Activated naive CD4-positive, alpha-beta T cell treated with anti-CD3 and anti-CD28 coated beads, Interleukin-2, amount 10 ng/mL, durations not matched to agents 7 days and 5 days (primary cell): ENCODE measurements around the gene PIGX.
A peak's percentile ranks its signal among the peaks of the same experiment; 100 is the strongest.

Source experiments
- CTCF ChIA-PET: fragments of 350-600 bp; sonication (Branson Sonifier 250); formaldehyde crosslinking; loops from one replicate; lab custom pipeline; 2021; ENCODE audit warnings: antibody characterized with exemption; lab: Charles Lee
- DNase-seq: peaks from one replicate; pipeline ENCODE4 v3.0.0-alpha.2; 2020
- H3K27ac Mint-ChIP-seq: one replicate; pipeline ENCODE4 v1.8.0; 2021; ENCODE audit warnings: mild to moderate bottlenecking, moderate library complexity, mixed read lengths
- H3K27me3 Mint-ChIP-seq: one replicate; pipeline ENCODE4 v1.8.0; 2021; ENCODE audit warnings: mild to moderate bottlenecking, mixed read lengths
- H3K36me3 Mint-ChIP-seq: one replicate; pipeline ENCODE4 v1.8.0; 2021; ENCODE audit warnings: mixed read lengths
- H3K4me1 Mint-ChIP-seq: one replicate; pipeline ENCODE4 v1.8.0; 2021; ENCODE audit warnings: mixed read lengths
- H3K4me3 Mint-ChIP-seq: one replicate; pipeline ENCODE4 v1.8.0; 2021; ENCODE audit warnings: mild to moderate bottlenecking, moderate library complexity, mixed read lengths
- H3K9me3 Mint-ChIP-seq: one replicate; pipeline ENCODE4 v1.8.0; 2021; ENCODE audit warnings: mixed read lengths

Gene PIGX

DNA sequence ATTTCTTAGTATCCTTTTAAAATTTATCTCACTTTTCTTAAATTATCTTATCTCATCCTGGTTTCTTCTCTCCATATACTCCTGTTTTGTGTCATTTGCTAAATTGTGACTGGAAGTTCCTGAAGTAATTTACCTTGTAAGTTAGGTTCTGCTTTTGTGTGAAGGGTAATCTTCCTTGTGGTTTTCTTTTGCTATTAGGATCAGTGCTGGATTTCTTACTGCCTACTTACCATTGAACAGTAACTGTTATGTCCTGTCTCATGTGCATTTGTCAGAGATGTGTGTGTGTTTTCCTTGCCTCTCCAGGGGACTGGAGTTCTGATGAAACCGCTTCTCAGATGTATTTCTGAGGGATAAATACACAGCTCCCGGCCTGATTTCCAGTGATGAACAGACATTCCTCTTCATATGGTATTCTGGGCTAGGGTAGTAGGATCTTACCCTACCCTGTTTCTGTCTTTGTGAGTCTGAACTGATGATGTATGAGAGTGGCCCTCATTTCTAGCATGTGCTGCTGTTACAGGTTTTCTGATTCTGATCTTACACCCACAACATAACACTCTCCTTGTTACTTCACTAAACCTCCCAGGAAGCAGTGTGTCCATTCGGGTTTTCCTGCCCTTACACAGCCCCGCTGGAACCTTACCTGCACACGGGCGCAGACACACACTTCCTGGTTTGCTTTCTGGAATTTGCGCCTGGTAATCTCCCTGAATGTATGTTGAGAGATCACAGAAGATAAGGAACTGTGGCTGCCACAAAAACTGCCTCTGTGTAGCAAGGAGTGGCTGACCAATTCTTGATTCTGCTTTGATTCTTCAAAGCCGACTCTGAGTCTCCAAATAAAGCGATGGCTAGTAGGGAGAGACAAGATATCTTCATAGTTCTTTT is 42.2 kb downstream of the PIGX start:
- Mint-ChIP-seq H3K4me1 (peaks cover 29% of the 10 kb centered on the region), H3K27me3 (no peaks in the 10 kb centered on the region), H3K27ac (peak overlapping the region; percentile 5), H3K4me3 (no peak overlapping the region), H3K36me3 (peaks cover 77% of the 10 kb centered on the region), H3K9me3 (peaks cover 33% of the 10 kb centered on the region)
- no peak for DNase-seq
- CTCF ChIA-PET = no interaction called here

DNA sequence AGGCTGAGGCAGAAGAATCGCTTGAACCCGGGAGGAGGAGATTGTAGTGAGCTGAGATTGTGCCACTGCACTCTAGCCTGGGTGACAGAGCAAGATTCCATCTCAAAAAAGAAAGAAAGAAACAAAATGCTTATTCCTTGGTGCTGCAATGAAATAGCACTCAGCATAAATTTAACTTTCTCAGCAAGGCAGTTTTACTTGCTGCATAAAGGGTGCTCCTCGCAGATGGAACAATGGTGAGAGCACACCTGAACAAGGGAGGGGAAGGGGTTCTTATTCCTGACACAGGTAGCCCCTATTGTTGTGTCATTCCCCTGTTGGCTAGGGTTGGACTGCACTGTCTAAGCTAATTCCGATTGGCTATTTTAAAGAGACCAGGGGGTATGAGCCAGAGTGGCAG is 44.6 kb downstream of the PIGX start:
- peaks cover 39% of the 10 kb centered on the region for H3K9me3 Mint-ChIP-seq
- H3K4me1 Mint-ChIP-seq = peaks cover 24% of the 10 kb centered on the region
- peaks cover 73% of the 10 kb centered on the region for H3K36me3 Mint-ChIP-seq
- CTCF ChIA-PET = no interaction called here
- no peaks in the 10 kb centered on the region for H3K27me3 Mint-ChIP-seq
- H3K27ac Mint-ChIP-seq = no peak overlapping the region
- H3K4me3 Mint-ChIP-seq = no peak overlapping the region
- DNase-seq = no peak

DNA sequence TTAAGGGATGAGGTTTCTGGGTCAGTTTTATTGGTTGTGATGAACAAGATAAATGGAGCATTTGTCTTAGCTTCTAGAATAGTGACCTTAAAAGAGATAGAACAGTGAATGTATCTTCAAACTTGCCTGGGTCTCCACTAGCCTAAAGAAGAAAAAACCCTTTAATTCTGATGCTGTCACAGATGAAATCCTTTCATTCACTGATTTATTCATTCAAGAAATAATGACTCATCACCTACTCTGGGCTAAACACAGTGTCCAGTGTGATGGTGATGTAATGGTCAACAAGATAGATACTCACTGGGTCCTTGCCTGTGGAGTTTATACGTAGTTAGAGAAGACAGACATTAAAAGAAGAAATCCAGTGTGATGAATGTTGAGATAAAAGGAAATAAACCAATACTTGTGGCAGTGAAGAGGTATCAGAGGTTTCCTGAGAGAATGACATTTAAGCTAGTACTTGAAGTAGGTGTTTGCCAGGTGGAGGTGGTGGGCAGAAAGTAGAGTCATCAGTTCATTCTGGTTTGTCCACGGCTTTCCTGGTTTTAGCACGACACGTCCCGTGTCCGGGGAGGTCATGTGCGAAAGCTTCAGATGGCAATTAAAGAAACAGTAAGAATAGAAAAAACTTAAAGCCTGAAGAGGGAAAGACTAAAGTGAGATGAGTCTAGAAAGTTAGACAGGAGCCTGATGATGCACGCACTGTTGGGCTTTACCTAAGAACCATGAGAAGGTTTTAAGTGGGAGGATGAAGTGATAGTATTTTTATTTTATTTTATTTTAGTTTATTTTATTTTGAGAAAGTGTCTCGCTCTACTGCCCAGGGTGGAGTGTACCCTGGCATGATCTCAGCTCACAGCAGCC is 45.9 kb downstream of the PIGX start:
- H3K27me3 Mint-ChIP-seq = no peaks in the 10 kb centered on the region
- H3K4me3 Mint-ChIP-seq = no peak overlapping the region
- DNase-seq = no peak
- peaks cover 24% of the 10 kb centered on the region for H3K4me1 Mint-ChIP-seq
- peaks cover 39% of the 10 kb centered on the region for H3K9me3 Mint-ChIP-seq
- H3K27ac Mint-ChIP-seq = no peak overlapping the region
- CTCF ChIA-PET = no interaction called here
- H3K36me3 Mint-ChIP-seq = peaks cover 71% of the 10 kb centered on the region

DNA sequence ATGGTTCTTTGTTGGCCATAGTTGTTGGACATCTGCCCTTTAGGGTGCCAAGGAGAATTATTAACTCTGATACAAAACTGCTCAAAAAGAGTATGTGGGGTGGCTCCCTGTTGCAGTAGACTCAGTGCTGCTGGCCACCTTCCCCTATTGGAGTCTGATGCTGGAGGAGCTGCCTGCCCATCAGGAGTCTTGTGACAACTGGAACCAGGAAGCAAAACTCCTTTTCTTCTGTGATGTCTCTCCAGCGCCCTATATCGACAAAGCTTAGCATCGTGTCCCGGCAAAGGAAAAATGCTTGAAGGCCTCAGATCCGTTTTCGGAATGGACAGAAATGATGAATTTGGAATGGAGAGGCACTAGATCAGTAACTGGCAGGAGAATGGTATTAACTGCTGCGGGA is 51.0 kb downstream of the PIGX start:
- no peak for DNase-seq
- CTCF ChIA-PET = no interaction called here
- Mint-ChIP-seq H3K36me3 (peaks cover 39% of the 10 kb centered on the region), H3K27me3 (no peaks in the 10 kb centered on the region), H3K4me3 (no peak overlapping the region), H3K27ac (no peak overlapping the region), H3K4me1 (peaks cover 1% of the 10 kb centered on the region), H3K9me3 (peaks cover 9% of the 10 kb centered on the region)

DNA sequence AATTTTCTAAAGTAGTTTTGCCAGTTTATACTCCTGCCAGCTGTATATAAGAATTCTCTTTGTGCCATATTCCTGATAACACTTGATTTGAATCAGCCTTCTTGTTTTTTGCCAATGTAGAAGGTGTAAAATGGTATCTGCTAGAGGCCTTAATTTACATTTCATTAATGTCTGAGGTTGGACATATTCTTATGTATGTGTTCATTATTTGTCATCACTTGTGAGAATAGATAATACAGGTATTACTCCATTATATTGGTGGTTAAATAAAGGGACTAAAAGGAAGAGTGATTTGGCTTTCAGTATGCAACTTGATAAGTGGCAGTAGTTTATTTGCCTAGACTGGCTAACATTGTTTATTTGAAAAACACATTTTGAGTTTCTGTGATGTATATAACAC is 53.3 kb downstream of the PIGX start:
- Mint-ChIP-seq H3K4me1 (no peaks in the 10 kb centered on the region), H3K9me3 (peaks cover 4% of the 10 kb centered on the region), H3K36me3 (peaks cover 26% of the 10 kb centered on the region), H3K4me3 (no peak overlapping the region), H3K27ac (no peak overlapping the region), H3K27me3 (no peaks in the 10 kb centered on the region)
- CTCF ChIA-PET = no interaction called here
- DNase-seq = no peak

DNA sequence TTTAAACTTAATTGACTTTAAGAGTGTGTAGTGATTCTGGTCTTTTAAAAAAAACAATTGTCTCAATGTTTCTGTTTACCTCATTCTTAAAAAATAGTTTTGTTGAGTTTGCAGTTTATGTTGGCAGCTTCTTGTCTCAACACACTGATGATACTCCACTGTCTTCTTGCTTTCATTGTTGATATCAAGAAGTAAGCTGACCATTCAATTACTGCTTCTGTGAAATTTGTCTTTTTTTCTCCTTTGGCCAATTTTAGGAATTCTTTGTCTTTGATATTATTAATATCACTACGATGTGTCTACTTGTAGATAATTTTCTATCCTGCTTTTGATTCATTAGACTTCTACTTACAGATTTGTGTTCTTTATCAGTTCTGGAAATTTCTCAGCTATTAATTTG is 58.9 kb downstream of the PIGX start:
- Mint-ChIP-seq H3K4me1 (peaks cover 29% of the 10 kb centered on the region), H3K36me3 (peaks cover 29% of the 10 kb centered on the region)

DNA sequence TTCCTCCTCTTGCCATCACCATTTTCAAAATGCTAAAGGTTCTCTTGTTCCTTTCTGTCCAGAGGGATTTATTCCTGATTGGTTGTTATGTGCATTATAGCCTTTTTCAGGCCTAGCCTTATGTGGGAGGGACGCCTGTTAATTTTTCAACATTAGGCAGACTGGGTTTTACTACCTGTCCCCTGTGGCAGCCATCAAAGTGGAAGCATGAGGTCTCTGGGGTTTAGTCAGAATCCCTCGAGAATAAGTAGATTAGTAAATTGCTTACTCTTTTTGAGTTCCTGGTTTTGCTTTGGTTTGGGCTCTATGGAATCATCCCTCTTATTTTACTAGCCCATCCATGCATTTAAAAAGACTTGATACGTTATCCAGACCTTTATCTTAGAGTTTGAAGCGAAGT is 59.9 kb downstream of the PIGX start:
- H3K4me3 Mint-ChIP-seq = no peak overlapping the region
- DNase-seq = no peak
- no peaks in the 10 kb centered on the region for H3K27me3 Mint-ChIP-seq
- no peak overlapping the region for H3K27ac Mint-ChIP-seq
- no peaks in the 10 kb centered on the region for H3K9me3 Mint-ChIP-seq
- peaks cover 29% of the 10 kb centered on the region for H3K4me1 Mint-ChIP-seq
- CTCF ChIA-PET = no interaction called here
- peaks cover 31% of the 10 kb centered on the region for H3K36me3 Mint-ChIP-seq

More for the DNA sequence above, 58.9 kb downstream of the PIGX start:
- Mint-ChIP-seq H3K27me3 (no peaks in the 10 kb centered on the region), H3K4me3 (no peak overlapping the region), H3K9me3 (no peaks in the 10 kb centered on the region), H3K27ac (no peak overlapping the region)
- no peak for DNase-seq
- CTCF ChIA-PET = no interaction called here

GRCh38 chr3:196772897-196773296 is 60.7 kb downstream of the PIGX start:
- Mint-ChIP-seq H3K36me3 (peaks cover 33% of the 10 kb centered on the region), H3K4me1 (peaks cover 29% of the 10 kb centered on the region), H3K4me3 (no peak overlapping the region), H3K9me3 (no peaks in the 10 kb centered on the region), H3K27me3 (no peaks in the 10 kb centered on the region), H3K27ac (no peak overlapping the region)
- CTCF ChIA-PET = no interaction called here
- DNase-seq = no peak

- Mint-ChIP-seq H3K4me3 (no peak overlapping the region), H3K27me3 (no peaks in the 10 kb centered on the region), H3K27ac (peak overlapping the region; percentile 15), H3K36me3 (peaks cover 44% of the 10 kb centered on the region), H3K4me1 (peaks cover 29% of the 10 kb centered on the region), H3K9me3 (peaks cover 2% of the 10 kb centered on the region)
- CTCF ChIA-PET = no interaction called here
- no peak for DNase-seq
Measured at GRCh38 chr3:196774191-196774820, 62.1 kb downstream of the PIGX start.

DNA sequence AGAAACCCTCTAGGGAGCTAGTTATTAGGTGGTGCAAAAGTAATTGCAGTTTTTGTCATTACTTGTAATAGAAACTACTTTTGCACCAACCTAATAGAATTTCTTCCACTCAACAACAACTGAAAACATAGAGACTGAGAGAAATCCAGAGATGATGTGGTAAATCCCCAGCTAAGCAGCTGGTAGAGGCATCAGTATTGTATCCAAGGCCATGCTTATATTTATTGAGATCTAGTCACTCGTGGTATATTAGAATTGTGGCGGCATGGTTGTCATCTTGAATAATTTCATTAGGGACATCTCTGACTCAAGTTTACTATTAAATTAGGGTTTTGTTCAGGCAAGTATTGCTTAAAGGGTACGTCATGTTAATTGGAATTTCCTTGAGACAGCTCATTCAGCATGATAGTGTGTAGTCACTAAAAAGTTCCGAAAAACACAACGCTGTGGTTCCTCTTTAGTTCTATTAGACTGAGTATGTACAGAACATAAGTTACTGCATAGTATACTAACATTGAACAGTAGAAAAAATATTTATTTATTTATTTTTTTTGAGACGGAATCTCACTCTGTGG is 62.8 kb downstream of the PIGX start:
- Mint-ChIP-seq H3K9me3 (peaks cover 6% of the 10 kb centered on the region), H3K36me3 (peaks cover 47% of the 10 kb centered on the region), H3K4me1 (peaks cover 29% of the 10 kb centered on the region), H3K27me3 (no peaks in the 10 kb centered on the region), H3K4me3 (no peak overlapping the region), H3K27ac (no peak overlapping the region)
- CTCF ChIA-PET = no interaction called here
- DNase-seq = no peak

DNA sequence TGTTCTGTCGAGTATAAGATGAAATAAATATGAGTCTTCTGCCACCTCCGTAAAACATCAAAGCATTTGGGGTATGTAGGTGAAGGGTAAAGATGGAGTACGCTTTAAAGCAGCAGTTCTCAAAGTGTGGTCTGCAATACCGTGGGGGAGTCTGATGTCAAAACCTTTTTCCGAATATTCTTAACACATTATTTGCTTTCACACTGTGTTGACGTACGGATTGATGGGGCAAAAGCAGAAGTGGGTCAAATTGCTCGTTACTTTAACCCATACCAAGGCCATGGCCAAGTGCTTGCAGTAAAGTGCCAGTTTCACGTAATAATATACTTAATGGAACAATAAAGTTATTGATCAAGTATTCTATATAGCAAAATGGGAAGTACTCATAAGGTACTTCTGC is 63.8 kb downstream of the PIGX start:
- H3K27ac Mint-ChIP-seq = no peak overlapping the region
- H3K9me3 Mint-ChIP-seq = peaks cover 11% of the 10 kb centered on the region
- CTCF ChIA-PET = no interaction called here
- H3K4me1 Mint-ChIP-seq = peaks cover 29% of the 10 kb centered on the region
- H3K27me3 Mint-ChIP-seq = no peaks in the 10 kb centered on the region
- H3K4me3 Mint-ChIP-seq = no peak overlapping the region
- H3K36me3 Mint-ChIP-seq = peaks cover 52% of the 10 kb centered on the region
- DNase-seq = no peak

GRCh38 chr3:196777836-196778235 is 65.7 kb downstream of the PIGX start:
- Mint-ChIP-seq H3K4me3 (no peak overlapping the region), H3K9me3 (peaks cover 11% of the 10 kb centered on the region), H3K27ac (no peak overlapping the region), H3K27me3 (no peaks in the 10 kb centered on the region), H3K36me3 (peaks cover 47% of the 10 kb centered on the region), H3K4me1 (peaks cover 18% of the 10 kb centered on the region)
- DNase-seq = no peak
- CTCF ChIA-PET = no interaction called here

DNA sequence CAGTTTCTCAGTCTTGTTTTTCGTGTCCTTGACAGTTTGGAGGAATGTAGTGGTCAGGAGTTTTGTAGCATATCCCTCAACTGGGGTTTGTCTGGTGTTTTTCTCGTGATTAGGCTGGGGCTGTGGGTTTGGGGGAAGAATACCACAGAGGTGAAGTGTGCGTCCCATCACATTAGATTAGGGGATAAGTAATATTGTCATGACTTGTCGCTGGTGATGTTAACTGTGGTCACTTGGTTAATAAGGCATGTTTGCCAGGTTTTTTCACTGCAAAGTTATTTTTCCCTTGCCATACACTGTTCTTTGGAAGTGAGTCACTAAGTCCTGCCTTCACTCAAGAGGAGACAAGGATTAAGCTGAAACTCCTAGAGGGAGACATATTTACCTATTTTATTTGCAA is 66.6 kb downstream of the PIGX start:
- H3K27ac Mint-ChIP-seq = no peak overlapping the region

DNA sequence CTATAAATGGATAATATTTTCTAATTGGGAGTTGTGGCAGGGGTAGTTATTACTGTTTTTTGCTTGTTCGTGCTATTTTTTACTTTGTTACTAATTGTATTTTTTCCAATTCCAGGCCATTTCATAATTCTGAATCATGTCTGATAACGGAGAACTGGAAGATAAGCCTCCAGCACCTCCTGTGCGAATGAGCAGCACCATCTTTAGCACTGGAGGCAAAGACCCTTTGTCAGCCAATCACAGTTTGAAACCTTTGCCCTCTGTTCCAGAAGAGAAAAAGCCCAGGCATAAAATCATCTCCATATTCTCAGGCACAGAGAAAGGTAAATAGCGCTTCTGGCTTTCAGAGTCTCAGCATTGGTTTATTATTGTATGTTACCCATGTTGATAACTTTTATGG is 70.3 kb downstream of the PIGX start:
- Mint-ChIP-seq H3K36me3 (peaks cover 68% of the 10 kb centered on the region), H3K4me3 (no peak overlapping the region), H3K4me1 (no peaks in the 10 kb centered on the region), H3K9me3 (peaks cover 11% of the 10 kb centered on the region), H3K27ac (no peak overlapping the region), H3K27me3 (no peaks in the 10 kb centered on the region)
- DNase-seq = no peak
- CTCF ChIA-PET = no interaction called here

More for the DNA sequence above, 66.6 kb downstream of the PIGX start:
- no peaks in the 10 kb centered on the region for H3K27me3 Mint-ChIP-seq
- peaks cover 15% of the 10 kb centered on the region for H3K4me1 Mint-ChIP-seq
- H3K36me3 Mint-ChIP-seq = peaks cover 56% of the 10 kb centered on the region
- no peak for DNase-seq
- CTCF ChIA-PET = no interaction called here
- no peak overlapping the region for H3K4me3 Mint-ChIP-seq
- H3K9me3 Mint-ChIP-seq = peaks cover 11% of the 10 kb centered on the region
